ENCODE results near the gene NDST3. TPM values are rescaled to one million over a fixed set of nuclear protein-coding genes. Genes with fewer than 3 reads are reported as not detected.

Gene NDST3
- total RNA-seq, 1 donor = not detected

DNA sequence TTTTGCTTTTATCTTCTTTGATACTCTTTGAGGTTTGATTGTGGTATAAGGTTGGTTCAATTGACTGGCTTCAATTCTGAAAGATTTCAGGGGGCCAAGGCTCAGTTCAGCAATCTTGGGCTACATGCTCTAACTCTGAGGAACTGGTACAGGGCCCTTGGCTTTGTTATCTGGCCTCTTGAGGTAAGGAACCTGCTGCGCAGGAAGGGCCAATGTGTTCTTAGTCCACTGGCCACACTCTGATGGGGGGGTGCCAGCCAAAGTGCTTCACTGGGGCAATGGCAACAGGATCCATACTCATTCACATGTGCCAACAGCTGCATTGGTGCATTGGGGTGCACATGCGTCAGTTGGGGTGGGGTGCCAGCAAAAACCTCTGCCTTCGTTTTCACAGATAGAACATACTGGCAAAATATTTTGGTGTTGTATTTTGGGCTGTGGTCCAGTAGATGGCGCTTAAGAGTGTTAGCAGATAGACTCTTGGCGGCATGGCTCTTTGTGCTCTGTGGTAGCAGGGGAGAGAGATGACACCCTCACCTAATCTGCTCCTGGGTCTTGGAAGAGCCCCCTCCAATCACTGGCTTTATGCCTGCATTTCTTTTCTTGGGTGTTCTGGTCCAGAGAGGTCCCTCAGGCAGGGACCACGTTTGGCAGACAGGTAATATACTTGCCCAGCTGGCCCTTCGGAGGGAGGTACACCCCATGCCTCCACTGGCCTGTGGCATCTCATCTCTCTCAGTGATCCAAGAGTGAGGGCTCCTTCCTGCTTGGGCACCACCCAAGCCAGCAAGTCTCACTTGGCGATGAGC lies 42.9 kb downstream of the NDST3 start:
- DNase-seq (ENCODE audit: low read depth) = peak; percentile 29
- no peak overlapping the region for H3K4me3 ChIP-seq (ENCODE audit: low read depth, low read length)
- TF ChIP-seq, protein P1, sequence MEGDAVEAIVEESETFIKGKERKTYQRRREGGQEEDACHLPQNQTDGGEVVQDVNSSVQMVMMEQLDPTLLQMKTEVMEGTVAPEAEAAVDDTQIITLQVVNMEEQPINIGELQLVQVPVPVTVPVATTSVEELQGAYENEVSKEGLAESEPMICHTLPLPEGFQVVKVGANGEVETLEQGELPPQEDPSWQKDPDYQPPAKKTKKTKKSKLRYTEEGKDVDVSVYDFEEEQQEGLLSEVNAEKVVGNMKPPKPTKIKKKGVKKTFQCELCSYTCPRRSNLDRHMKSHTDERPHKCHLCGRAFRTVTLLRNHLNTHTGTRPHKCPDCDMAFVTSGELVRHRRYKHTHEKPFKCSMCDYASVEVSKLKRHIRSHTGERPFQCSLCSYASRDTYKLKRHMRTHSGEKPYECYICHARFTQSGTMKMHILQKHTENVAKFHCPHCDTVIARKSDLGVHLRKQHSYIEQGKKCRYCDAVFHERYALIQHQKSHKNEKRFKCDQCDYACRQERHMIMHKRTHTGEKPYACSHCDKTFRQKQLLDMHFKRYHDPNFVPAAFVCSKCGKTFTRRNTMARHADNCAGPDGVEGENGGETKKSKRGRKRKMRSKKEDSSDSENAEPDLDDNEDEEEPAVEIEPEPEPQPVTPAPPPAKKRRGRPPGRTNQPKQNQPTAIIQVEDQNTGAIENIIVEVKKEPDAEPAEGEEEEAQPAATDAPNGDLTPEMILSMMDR (IDR thresholded peaks at IDR 0.05; ENCODE audit: insufficient read depth, low read length) = peak; percentile 52

DNA sequence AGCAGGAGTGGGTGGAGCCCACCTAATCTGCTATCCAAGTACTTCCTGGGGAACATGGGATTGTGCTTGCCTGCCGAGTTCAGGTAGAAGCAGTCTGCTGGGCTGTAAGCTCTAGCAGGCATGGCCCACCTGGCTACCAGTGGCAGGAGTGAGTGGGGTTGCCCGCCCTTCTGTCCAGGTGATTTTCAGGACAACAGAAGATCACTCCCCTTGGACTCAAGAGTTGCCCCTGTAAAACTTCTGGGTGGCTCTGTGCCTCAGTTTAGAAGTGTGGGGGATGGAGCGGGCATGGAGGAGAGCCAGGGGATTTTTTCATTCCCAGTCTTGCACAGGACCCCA lies 43.5 kb downstream of the NDST3 start:
- no peak overlapping the region for H3K4me3 ChIP-seq (ENCODE audit: low read depth, low read length)
- TF ChIP-seq, protein P1 (IDR thresholded peaks at IDR 0.05; ENCODE audit: insufficient read depth, low read length) = no peak
- DNase-seq (ENCODE audit: low read depth) = no peak

DNA sequence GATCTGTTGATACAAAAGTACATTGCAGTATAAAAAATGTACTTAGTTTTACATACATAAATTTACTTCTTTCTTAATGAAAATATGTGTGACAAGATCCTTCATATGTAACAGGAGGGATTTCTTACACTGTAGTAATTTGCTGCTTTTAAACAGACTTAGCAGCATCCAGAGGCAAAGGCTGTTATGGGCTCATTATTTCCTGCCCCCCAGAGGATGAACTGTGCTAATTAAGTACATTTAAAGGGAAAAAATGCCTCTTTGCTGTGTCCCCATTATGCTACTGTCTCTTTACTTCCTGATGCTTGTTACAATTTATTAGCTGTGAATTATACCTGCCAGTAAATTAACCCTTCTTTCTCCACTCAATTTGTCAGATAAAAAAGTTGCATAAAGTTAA lies 47.1 kb downstream of the NDST3 start:
- TF ChIP-seq, protein P1 (IDR thresholded peaks at IDR 0.05; ENCODE audit: insufficient read depth, low read length) = no peak
- no peak overlapping the region for H3K4me3 ChIP-seq (ENCODE audit: low read depth, low read length)
- DNase-seq (ENCODE audit: low read depth) = no peak

DNA sequence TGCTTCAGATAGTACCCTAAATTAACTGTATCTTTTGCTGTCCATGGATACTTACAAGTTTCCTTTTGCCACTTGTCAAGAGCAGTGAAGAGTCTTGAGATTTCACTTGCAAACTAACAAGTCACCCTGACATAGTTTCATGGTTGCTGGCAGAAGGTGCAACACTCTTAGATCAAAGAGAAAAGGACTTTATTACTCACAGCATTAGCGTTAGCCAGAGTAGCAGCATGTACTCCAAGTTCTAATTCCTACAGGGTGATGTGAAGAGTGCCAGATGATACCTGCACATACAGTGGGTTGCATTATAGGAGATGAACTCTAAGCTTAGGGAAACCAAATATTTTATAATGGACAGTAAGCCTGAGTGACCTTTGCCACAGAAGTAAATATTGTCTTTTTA lies 47.9 kb downstream of the NDST3 start:
- TF ChIP-seq, protein P1 (IDR thresholded peaks at IDR 0.05; ENCODE audit: insufficient read depth, low read length) = no peak
- DNase-seq (ENCODE audit: low read depth) = no peak

DNA sequence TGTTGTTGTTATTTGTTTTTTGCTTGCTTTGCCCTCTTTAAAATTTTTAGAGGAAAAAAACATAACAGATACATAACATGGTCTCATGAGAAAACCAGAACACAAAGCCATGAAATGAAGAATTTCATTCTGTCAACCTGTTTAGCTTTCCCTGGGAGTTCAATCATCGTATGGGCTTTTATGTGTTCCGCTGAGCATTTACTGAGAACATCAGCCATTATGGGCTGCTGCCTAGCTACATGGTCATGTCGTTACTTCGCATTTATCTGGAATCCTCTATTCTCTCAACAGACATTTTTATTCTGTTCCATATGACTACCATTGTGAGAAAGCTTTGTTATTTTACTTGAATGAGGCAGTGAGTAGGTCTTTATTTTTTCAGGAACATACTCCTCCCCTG lies 51.4 kb downstream of the NDST3 start:
- TF ChIP-seq, protein P1 (IDR thresholded peaks at IDR 0.05; ENCODE audit: insufficient read depth, low read length) = no peak
- H3K4me3 ChIP-seq (ENCODE audit: low read depth, low read length) = no peak overlapping the region
- no peak for DNase-seq (ENCODE audit: low read depth)

More for the DNA sequence above, 47.9 kb downstream of the NDST3 start:
- H3K4me3 ChIP-seq (ENCODE audit: low read depth, low read length) = no peak overlapping the region

DNA sequence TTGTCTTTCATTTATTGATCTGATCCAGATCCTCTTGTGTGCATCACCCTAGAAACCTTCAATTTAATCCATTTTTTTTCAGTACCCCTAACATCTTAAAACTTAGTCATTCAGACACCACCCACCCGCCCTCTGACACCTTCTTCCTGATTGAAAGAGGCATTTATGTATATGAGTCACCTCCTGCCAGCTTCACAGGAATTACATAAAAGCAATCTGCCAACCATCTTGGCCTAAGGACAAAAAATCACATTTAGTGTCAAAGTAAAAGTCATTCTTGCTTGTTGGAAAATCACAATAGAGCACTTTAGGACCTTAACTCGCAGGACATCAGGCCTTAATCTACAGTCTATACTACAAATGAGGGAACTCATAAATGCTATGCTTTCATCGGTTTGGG lies 52.1 kb downstream of the NDST3 start:
- H3K4me3 ChIP-seq (ENCODE audit: low read depth, low read length) = no peak overlapping the region
- DNase-seq (ENCODE audit: low read depth) = peak; percentile 3
- TF ChIP-seq, protein P1 (IDR thresholded peaks at IDR 0.05; ENCODE audit: insufficient read depth, low read length) = no peak

DNA sequence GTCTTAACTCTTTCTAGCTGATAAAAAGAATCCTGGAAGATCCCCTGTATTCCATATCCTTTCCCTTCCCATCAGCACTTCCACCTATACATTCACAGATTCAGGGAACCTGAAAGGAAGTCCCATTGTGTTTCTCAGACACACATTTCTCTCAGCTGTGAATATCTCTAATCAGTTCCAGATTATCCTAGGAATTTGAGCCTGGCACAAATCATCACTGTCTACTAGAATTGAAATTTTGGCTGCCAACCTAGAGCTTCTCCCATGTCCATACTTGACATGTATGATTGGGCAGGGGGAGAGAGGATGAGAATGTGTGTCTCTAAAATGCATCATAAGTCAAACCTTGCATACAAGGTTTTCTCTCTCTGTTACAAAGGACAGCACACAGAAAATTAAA lies 53.1 kb downstream of the NDST3 start:
- H3K4me3 ChIP-seq (ENCODE audit: low read depth, low read length) = no peak overlapping the region
- TF ChIP-seq, protein P1 (IDR thresholded peaks at IDR 0.05; ENCODE audit: insufficient read depth, low read length) = no peak
- no peak for DNase-seq (ENCODE audit: low read depth)
